ENCODE data around the gene DPP9.

DPP9 gene

DNA sequence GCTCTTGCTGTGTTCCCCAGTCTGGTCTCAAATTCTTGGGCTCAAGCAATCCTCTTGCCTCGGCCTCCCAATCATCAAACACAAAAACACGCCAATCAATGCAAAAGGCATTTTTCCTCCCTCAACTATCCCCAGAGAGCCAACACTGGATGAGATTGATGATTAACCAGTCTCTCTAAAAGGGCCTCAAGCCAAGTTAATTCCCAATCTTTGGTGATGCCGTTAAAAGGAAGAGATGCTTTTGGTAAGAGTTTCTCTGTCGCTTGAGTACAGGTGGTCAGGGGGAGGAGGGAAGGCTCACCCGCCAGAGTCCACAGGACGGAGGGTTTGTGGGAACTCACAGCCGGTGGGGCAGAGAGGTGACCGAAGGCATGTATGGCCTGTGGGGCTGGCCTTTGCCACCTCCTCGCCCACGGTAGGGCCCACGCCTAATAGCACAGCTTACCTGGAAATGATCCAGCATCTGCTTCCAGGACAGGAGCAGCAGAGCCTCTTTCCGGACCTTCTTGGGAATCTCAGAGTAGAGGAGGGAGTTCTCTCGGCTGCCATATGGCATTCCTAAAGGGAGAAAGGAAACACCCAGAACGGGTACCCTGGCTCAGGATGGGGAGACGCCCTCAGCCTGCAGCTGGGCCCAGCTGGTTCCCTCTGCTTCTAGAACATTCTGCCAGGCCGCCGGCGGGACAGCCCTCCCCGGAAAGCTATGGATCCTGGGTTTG lies 18.1 kb downstream of the DPP9 start:
- no peak for DNase-seq (ENCODE audit: extremely low read depth, insufficient read length)
- Histone ChIP-seq H3K4me3 (replicated peaks; ENCODE audit: low read depth, low read length) (no peak overlapping the region), H3K27me3 (replicated peaks; ENCODE audit: control insufficient read depth, insufficient read depth, low read length) (no peaks in the 10 kb centered on the region), H3K36me3 (ENCODE audit: control insufficient read depth, insufficient read depth, low read length) (peaks cover 24% of the 10 kb centered on the region)
- TF ChIP-seq, protein P1, sequence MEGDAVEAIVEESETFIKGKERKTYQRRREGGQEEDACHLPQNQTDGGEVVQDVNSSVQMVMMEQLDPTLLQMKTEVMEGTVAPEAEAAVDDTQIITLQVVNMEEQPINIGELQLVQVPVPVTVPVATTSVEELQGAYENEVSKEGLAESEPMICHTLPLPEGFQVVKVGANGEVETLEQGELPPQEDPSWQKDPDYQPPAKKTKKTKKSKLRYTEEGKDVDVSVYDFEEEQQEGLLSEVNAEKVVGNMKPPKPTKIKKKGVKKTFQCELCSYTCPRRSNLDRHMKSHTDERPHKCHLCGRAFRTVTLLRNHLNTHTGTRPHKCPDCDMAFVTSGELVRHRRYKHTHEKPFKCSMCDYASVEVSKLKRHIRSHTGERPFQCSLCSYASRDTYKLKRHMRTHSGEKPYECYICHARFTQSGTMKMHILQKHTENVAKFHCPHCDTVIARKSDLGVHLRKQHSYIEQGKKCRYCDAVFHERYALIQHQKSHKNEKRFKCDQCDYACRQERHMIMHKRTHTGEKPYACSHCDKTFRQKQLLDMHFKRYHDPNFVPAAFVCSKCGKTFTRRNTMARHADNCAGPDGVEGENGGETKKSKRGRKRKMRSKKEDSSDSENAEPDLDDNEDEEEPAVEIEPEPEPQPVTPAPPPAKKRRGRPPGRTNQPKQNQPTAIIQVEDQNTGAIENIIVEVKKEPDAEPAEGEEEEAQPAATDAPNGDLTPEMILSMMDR (IDR thresholded peaks at IDR 0.05; ENCODE audit: insufficient read depth, low read length, poor library complexity, severe bottlenecking), result no peak

- Histone ChIP-seq H3K27me3 (replicated peaks; ENCODE audit: control insufficient read depth, insufficient read depth, low read length) (no peaks in the 10 kb centered on the region), H3K36me3 (ENCODE audit: control insufficient read depth, insufficient read depth, low read length) (peaks cover 27% of the 10 kb centered on the region), H3K4me3 (replicated peaks; ENCODE audit: low read depth, low read length) (no peak overlapping the region)
- TF ChIP-seq, protein P1 (IDR thresholded peaks at IDR 0.05; ENCODE audit: insufficient read depth, low read length, poor library complexity, severe bottlenecking), result no peak
- DNase-seq (ENCODE audit: extremely low read depth, insufficient read length), result no peak
These were observed 19.3 kb downstream of the DPP9 start for GRCh38 chr19:4704317-4704673.

GRCh38 chr19:4703671-4704316 lies 19.8 kb downstream of the DPP9 start:
- Histone ChIP-seq H3K36me3 (ENCODE audit: control insufficient read depth, insufficient read depth, low read length) (peaks cover 29% of the 10 kb centered on the region), H3K4me3 (replicated peaks; ENCODE audit: low read depth, low read length) (no peak overlapping the region), H3K27me3 (replicated peaks; ENCODE audit: control insufficient read depth, insufficient read depth, low read length) (no peaks in the 10 kb centered on the region)
- DNase-seq (ENCODE audit: extremely low read depth, insufficient read length), result no peak
- TF ChIP-seq, protein P1 (IDR thresholded peaks at IDR 0.05; ENCODE audit: insufficient read depth, low read length, poor library complexity, severe bottlenecking), result no peak

DNA sequence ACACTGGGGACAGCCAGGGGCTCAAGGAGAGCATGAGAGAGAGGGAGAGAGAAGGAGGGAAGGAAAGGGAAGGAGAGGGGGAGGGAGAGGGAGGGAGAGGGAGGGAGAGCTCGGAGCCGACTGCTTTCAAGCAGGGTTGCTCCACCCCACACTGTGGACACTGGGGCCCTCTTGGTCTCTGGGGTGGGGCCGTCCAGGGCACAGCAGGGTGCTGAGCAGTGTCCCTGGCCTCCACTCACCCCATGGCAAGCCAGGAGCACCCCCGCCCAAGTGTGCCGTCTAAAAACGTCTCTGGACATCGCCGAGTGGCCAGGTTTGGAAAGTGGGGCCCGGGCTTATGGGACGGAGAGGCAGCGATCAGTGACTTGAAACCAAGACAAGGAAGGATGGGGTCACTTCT lies 20.9 kb downstream of the DPP9 start:
- Histone ChIP-seq H3K4me3 (replicated peaks; ENCODE audit: low read depth, low read length) (no peak overlapping the region), H3K36me3 (ENCODE audit: control insufficient read depth, insufficient read depth, low read length) (peaks cover 37% of the 10 kb centered on the region)
- TF ChIP-seq, protein P1 (IDR thresholded peaks at IDR 0.05; ENCODE audit: insufficient read depth, low read length, poor library complexity, severe bottlenecking), result no peak

GRCh38 chr19:4701557-4701956 lies 22.1 kb downstream of the DPP9 start:
- Histone ChIP-seq H3K4me3 (replicated peaks; ENCODE audit: low read depth, low read length) (no peak overlapping the region), H3K27me3 (replicated peaks; ENCODE audit: control insufficient read depth, insufficient read depth, low read length) (no peaks in the 10 kb centered on the region), H3K36me3 (ENCODE audit: control insufficient read depth, insufficient read depth, low read length) (peaks cover 42% of the 10 kb centered on the region)
- DNase-seq (ENCODE audit: extremely low read depth, insufficient read length), result no peak
- TF ChIP-seq, protein P1 (IDR thresholded peaks at IDR 0.05; ENCODE audit: insufficient read depth, low read length, poor library complexity, severe bottlenecking), result no peak

More for the DNA sequence above, 20.9 kb downstream of the DPP9 start:
- DNase-seq (ENCODE audit: extremely low read depth, insufficient read length), result no peak
- H3K27me3 ChIP-seq (replicated peaks; ENCODE audit: control insufficient read depth, insufficient read depth, low read length), result no peaks in the 10 kb centered on the region
